ENCODE data around the gene RASGEF1B. TPM values are rescaled to one million over a fixed set of nuclear protein-coding genes. Genes with fewer than 3 reads are reported as not detected.

The RASGEF1B gene
- polyA plus RNA-seq, 1 experiment, result not detected

DNA sequence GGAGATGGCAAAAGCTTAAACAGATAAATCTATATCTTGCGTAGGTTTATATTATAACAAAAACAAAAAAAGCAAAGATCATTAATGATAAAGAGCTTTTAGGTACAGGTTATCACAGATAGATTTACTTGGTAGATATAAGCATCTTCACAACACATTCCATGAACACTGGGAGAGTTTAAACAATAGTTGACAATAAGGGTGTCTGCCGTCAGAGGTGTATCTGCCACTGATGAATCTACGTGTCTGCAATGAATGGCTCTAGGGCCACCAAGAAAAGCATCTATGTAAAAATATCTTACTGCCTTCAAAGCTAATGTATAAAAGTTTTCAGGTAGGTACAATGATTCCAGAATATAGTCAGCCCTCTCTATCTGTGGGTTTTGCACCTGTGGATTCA, 43.7 kb downstream of the RASGEF1B start:
- DNase-seq (ENCODE audit: low read depth, low spot score), result no peak
- Histone ChIP-seq H3K27me3 (ENCODE audit: control insufficient read depth, insufficient read depth, low read length) (no peaks in the 10 kb centered on the region), H3K9me3 (ENCODE audit: control insufficient read depth, insufficient read depth, low read length) (no peaks in the 10 kb centered on the region; the same call in 1 of the 2 replicates), H3K4me3 (ENCODE audit: low read depth, low read length) (no peak overlapping the region), H3K27ac (ENCODE audit: low read depth, low read length) (no peak overlapping the region)
- CTCF ChIA-PET, result no interaction called here
- TF ChIP-seq, protein P1, sequence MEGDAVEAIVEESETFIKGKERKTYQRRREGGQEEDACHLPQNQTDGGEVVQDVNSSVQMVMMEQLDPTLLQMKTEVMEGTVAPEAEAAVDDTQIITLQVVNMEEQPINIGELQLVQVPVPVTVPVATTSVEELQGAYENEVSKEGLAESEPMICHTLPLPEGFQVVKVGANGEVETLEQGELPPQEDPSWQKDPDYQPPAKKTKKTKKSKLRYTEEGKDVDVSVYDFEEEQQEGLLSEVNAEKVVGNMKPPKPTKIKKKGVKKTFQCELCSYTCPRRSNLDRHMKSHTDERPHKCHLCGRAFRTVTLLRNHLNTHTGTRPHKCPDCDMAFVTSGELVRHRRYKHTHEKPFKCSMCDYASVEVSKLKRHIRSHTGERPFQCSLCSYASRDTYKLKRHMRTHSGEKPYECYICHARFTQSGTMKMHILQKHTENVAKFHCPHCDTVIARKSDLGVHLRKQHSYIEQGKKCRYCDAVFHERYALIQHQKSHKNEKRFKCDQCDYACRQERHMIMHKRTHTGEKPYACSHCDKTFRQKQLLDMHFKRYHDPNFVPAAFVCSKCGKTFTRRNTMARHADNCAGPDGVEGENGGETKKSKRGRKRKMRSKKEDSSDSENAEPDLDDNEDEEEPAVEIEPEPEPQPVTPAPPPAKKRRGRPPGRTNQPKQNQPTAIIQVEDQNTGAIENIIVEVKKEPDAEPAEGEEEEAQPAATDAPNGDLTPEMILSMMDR (IDR thresholded peaks at IDR 0.05; ENCODE audit: low read depth, low read length), result no peak
- POLR2A ChIA-PET, result no interaction called here

DNA sequence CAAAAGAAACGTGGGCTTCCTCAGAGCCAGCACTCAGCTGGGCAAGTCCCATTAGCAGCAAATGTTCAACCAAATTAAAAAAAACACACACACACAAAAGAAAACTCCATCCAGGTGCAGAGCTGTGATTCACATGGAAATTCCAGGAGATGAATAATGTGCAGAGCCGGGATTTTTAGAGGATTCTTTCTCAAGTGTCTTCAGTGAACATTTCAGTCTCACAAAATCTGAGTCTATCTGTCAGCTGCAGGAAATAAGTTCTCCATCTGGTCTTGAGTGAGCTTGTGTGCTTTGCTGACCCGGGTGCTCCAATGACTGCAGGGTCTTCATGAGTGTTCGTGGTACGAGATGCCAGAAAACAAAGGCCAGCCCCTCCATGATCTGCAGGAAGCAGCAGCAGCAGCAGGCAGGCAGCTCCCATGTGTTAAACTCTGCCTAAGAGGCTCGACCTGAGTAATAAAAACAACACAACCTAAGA, 44.3 kb downstream of the RASGEF1B start:
- H3K9me3 ChIP-seq (ENCODE audit: control insufficient read depth, insufficient read depth, low read length), result no peaks in the 10 kb centered on the region; the same call in 1 of the 2 replicates
- POLR2A ChIA-PET, result no interaction called here
- H3K27ac ChIP-seq (ENCODE audit: low read depth, low read length), result no peak overlapping the region
- TF ChIP-seq, protein P1 (IDR thresholded peaks at IDR 0.05; ENCODE audit: low read depth, low read length), result no peak
- H3K27me3 ChIP-seq (ENCODE audit: control insufficient read depth, insufficient read depth, low read length), result peaks cover 2% of the 10 kb centered on the region
- DNase-seq (ENCODE audit: low read depth, low spot score), result no peak
- CTCF ChIA-PET, result interaction anchor here (0.6 to 1.3 kb wide), 4 partner anchors 21 to 1559 kb away, joined by 3 to 19 read pairs (median 5); no protein-coding TSS in a partner anchor
- H3K4me3 ChIP-seq (ENCODE audit: low read depth, low read length), result no peak overlapping the region

DNA sequence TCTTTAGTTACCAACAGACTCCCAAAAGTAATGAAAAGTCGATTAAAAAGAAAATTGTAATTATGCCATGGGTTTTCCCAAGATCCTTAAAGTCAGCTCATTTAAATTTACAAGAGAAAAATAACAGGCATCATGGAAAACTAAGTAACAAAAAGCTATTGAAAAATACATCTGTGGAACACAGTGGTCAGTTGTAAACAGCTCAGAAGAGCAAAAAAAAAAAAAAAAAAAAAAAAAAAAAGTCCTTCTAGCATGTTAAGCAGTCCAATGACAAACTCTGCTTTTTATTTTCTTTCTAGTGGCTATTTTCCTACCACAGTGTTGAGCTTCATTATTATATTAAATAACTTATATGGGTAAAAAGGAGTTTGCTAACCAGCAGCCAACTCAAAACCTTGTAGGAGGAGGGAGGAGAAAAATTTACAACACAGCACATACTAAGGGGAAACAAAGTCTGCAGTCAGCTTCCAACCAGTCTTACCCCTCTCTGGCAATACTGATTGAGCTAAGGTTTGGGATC, 44.9 kb downstream of the RASGEF1B start:
- DNase-seq (ENCODE audit: low read depth, low spot score), result no peak
- Histone ChIP-seq H3K4me3 (ENCODE audit: low read depth, low read length) (no peak overlapping the region), H3K27me3 (ENCODE audit: control insufficient read depth, insufficient read depth, low read length) (peaks cover 2% of the 10 kb centered on the region), H3K9me3 (ENCODE audit: control insufficient read depth, insufficient read depth, low read length) (no peaks in the 10 kb centered on the region; the same call in 1 of the 2 replicates), H3K27ac (ENCODE audit: low read depth, low read length) (no peak overlapping the region)
- ChIA-PET POLR2A (interaction anchor here (0.6 kb wide), 2 partner anchors 20 to 1068 kb away, joined by 3 to 12 read pairs; no protein-coding TSS in a partner anchor), CTCF (interaction anchor here (0.6 to 1.3 kb wide), 6 partner anchors 11 to 1558 kb away, joined by 3 to 19 read pairs (median 5); no protein-coding TSS in a partner anchor)
- TF ChIP-seq, protein P1 (IDR thresholded peaks at IDR 0.05; ENCODE audit: low read depth, low read length), result no peak

DNA sequence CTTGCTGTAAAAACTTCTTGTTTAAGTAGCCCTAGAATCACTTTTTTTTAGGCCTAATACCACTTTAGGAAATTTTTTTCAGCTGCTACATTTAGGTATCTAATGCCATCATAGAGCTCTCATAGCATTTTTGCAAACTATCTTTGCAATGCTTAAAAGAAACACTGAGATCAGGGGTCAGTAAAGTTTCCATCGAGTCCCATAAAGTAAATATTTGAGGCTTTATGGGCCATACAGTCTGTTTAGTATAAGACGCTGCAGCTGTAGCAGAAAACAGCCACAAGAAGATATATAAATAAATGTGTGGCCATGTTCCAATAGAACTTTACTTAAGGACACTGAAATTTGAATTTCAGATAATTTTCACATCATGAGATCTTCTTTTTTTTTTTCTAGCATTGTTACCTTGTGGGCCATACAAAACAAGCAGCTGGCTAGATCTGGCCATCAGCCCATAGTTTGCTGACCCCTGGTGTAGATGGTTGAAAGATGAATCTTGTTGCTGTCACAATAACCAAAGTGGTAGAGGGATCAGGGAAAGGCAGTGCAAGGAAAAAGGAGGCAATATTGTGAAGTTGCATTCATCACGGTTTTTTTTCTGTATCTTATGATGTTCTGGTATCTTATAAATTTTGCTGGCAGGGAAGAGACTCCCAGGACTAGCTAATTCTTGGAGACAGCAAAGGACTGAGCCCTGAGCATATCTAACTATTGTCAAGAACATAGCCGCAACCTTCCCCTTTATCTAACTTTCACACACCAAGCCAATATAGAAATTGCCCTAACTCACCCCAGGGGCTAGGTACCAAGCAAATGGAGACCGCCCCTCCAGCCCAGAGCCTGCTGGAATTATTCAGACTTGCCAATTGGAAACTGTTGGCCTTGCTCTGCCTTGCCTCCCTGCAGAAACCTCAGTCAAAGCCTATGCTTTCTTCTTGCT, 46.6 kb downstream of the RASGEF1B start:
- CTCF ChIA-PET, result interaction anchor here (1.4 to 2.5 kb wide), 2 partner anchors 42 to 47 kb away, joined by 3 to 8 read pairs; partner anchors contain the start of gene RASGEF1B

More for the DNA sequence above, 46.6 kb downstream of the RASGEF1B start:
- peaks cover 2% of the 10 kb centered on the region for H3K27me3 ChIP-seq (ENCODE audit: control insufficient read depth, insufficient read depth, low read length)
- H3K4me3 ChIP-seq (ENCODE audit: low read depth, low read length), result no peak overlapping the region
- TF ChIP-seq, protein P1 (IDR thresholded peaks at IDR 0.05; ENCODE audit: low read depth, low read length), result no peak
- H3K27ac ChIP-seq (ENCODE audit: low read depth, low read length), result no peak overlapping the region
- POLR2A ChIA-PET, result no interaction called here
- no peaks in the 10 kb centered on the region; the same call in 1 of the 2 replicates for H3K9me3 ChIP-seq (ENCODE audit: control insufficient read depth, insufficient read depth, low read length)
- no peak for DNase-seq (ENCODE audit: low read depth, low spot score)
